GM23338 (cell line): Measurements from ENCODE around the gene AREL1.

Experiments used
- CREB1 ChIP-seq: fragments of 250-450 bp; sonication (Bioruptor Pico); IDR thresholded peaks from 2 replicates; pipeline ENCODE4 v1.5.0; 2020; ENCODE audit warnings: low read depth, mild to moderate bottlenecking, moderate library complexity
- EZH2 ChIP-seq: fragments of 200-600 bp; sonication (generic); IDR thresholded peaks from one replicate; pipeline ENCODE4 v1.8.0; 2017; ENCODE audit warnings: antibody characterized with exemption, mild to moderate bottlenecking, low read depth; ENCODE audit not compliant: unreplicated experiment
- EZH2phosphoT487 ChIP-seq: fragments of 200-600 bp; sonication (generic); IDR thresholded peaks from one replicate; pipeline ENCODE4 v1.8.1; 2018; ENCODE audit warnings: antibody characterized with exemption; ENCODE audit not compliant: unreplicated experiment
- NANOG ChIP-seq: IDR thresholded peaks from 2 replicates; pipeline ENCODE4 v1.6.1; 2016; ENCODE audit warnings: antibody characterized with exemption, borderline replicate concordance
- POLR2AphosphoS5 ChIP-seq: IDR thresholded peaks from 2 replicates; pipeline ENCODE4 v1.6.1; 2016; ENCODE audit warnings: antibody characterized with exemption, low read depth
- STAT1 ChIP-seq: IDR thresholded peaks from one replicate; pipeline ENCODE4 v1.6.1; 2016; ENCODE audit warnings: antibody characterized with exemption; ENCODE audit not compliant: unreplicated experiment
- ZNF331 ChIP-seq: fragments of 250-450 bp; sonication (Bioruptor Pico); IDR thresholded peaks from 2 replicates; pipeline ENCODE4 v1.5.0; 2020; ENCODE audit warnings: low read depth, mild to moderate bottlenecking, moderate library complexity
- TF ChIP-seq, protein P1 (sequence below), 2 experiments: fragments of 200-600 bp in 1 of 2; sonication (generic) in 1 of 2; conservative IDR thresholded peaks; 2 replicates each; pipeline versions ENCODE4 v1.5.1 to v1.6.1; 2016 to 2017; ENCODE audit warnings: antibody characterized with exemption in 2 of 2, low read depth in 2 of 2, mild to moderate bottlenecking in 2 of 2, moderate library complexity in 1 of 2
- TF ChIP-seq, protein P2 (sequence below): IDR thresholded peaks from one replicate; pipeline ENCODE4 v1.6.1; 2018; ENCODE audit warnings: antibody characterized with exemption; ENCODE audit not compliant: unreplicated experiment
- TF ChIP-seq, protein P3 (sequence below): IDR thresholded peaks from 2 replicates; pipeline ENCODE4 v1.6.1; 2016; ENCODE audit warnings: antibody characterized with exemption

DNA sequence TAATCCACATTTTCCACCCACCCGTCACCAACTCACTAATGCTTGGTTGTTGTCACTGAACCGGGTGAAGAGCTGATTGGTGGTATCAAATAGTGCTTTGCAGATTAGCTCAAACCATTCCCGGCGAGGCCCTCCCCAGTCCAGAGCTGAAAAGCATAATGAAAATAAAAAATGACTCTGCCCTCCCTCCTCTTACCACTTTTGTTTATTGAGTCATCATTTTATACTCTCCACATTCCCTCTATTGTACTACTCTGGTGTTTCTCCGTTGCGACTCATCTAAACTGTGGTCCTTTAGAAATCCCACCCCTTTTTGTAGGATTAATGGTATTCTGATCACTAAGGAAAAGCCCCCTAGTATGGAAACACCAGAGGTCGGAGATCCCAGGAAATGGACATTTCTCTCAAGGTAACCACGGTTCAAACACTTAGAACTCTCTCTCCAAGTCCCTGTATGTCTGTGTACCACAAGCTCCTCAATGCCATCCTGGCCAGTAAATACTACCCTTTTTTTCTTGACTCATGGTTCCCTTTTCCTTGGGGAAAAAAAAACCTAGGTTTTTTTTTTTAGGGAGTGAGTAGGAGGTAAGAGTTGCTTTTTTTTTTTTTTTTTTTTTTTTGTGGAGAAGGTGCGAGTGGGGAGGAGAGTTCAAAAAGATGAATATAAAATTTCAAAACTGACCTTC lies 42.0 kb downstream of the AREL1 start:
- TF ChIP-seq, protein P1, sequence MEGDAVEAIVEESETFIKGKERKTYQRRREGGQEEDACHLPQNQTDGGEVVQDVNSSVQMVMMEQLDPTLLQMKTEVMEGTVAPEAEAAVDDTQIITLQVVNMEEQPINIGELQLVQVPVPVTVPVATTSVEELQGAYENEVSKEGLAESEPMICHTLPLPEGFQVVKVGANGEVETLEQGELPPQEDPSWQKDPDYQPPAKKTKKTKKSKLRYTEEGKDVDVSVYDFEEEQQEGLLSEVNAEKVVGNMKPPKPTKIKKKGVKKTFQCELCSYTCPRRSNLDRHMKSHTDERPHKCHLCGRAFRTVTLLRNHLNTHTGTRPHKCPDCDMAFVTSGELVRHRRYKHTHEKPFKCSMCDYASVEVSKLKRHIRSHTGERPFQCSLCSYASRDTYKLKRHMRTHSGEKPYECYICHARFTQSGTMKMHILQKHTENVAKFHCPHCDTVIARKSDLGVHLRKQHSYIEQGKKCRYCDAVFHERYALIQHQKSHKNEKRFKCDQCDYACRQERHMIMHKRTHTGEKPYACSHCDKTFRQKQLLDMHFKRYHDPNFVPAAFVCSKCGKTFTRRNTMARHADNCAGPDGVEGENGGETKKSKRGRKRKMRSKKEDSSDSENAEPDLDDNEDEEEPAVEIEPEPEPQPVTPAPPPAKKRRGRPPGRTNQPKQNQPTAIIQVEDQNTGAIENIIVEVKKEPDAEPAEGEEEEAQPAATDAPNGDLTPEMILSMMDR (conservative IDR thresholded peaks at IDR 0.05; ENCODE audit: low read depth in 2 of 2) = no peak
- TF ChIP-seq EZH2phosphoT487 = no peak
- TF ChIP-seq CREB1 = no peak
- TF ChIP-seq STAT1 = no peak
- no peak for TF ChIP-seq POLR2AphosphoS5
- no peak for TF ChIP-seq EZH2
- TF ChIP-seq NANOG = no peak
- TF ChIP-seq, protein P2, sequence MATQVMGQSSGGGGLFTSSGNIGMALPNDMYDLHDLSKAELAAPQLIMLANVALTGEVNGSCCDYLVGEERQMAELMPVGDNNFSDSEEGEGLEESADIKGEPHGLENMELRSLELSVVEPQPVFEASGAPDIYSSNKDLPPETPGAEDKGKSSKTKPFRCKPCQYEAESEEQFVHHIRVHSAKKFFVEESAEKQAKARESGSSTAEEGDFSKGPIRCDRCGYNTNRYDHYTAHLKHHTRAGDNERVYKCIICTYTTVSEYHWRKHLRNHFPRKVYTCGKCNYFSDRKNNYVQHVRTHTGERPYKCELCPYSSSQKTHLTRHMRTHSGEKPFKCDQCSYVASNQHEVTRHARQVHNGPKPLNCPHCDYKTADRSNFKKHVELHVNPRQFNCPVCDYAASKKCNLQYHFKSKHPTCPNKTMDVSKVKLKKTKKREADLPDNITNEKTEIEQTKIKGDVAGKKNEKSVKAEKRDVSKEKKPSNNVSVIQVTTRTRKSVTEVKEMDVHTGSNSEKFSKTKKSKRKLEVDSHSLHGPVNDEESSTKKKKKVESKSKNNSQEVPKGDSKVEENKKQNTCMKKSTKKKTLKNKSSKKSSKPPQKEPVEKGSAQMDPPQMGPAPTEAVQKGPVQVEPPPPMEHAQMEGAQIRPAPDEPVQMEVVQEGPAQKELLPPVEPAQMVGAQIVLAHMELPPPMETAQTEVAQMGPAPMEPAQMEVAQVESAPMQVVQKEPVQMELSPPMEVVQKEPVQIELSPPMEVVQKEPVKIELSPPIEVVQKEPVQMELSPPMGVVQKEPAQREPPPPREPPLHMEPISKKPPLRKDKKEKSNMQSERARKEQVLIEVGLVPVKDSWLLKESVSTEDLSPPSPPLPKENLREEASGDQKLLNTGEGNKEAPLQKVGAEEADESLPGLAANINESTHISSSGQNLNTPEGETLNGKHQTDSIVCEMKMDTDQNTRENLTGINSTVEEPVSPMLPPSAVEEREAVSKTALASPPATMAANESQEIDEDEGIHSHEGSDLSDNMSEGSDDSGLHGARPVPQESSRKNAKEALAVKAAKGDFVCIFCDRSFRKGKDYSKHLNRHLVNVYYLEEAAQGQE = no peak
- TF ChIP-seq, protein P3, sequence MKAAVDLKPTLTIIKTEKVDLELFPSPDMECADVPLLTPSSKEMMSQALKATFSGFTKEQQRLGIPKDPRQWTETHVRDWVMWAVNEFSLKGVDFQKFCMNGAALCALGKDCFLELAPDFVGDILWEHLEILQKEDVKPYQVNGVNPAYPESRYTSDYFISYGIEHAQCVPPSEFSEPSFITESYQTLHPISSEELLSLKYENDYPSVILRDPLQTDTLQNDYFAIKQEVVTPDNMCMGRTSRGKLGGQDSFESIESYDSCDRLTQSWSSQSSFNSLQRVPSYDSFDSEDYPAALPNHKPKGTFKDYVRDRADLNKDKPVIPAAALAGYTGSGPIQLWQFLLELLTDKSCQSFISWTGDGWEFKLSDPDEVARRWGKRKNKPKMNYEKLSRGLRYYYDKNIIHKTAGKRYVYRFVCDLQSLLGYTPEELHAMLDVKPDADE = no peak
- no peak for TF ChIP-seq ZNF331 (CRISPR knock-in tag)
